HG03060 (cell line): Measurements from ENCODE around the gene PPY.
"Not testable (repeated sequence)": the region's sequence is repeated elsewhere in the genome, so short reads cannot be mapped to it uniquely, and the experiment has no call there.

Source experiments
- ATAC-seq: cut with Tn5 transposase; IDR thresholded peaks from one replicate; pipeline ENCODE4 v1.9.1; 2021; ENCODE audit warnings: low read depth, moderate number of reproducible peaks; ENCODE audit not compliant: unreplicated experiment

The PPY gene, protein sequence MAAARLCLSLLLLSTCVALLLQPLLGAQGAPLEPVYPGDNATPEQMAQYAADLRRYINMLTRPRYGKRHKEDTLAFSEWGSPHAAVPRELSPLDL

DNA sequence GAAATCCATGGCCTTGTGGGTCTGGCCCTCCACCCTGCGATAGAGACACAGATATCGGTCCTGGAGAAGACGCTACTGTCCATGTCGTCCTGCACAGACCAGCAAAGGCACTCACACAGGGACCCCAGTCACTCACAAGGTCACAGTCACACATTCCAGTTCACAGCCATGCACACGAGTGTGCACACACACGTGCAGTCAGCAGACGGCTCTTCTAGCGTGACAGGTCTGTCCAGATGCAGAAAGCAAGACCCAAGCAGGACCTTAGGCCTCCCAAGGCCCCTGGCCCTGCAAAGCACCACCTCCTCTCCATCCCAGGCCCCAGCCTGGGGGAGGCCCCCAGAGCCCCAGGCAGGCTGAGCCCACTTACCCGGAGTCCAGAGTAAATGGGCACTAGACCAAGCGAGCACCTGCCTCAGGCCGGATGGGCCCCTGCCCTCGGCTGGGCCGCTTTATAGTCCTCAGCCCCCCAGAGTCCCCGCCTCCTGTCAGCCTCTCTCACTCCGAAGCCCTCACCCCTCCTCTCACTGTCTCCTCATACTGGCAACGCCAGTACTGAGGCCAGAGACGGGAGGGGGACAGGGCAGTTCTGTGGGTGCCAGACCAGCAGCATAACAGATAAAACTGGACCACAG is at the start of gene PPY:
PPY (minus strand) TSS at position 426 of the 635 bp plus-strand sequence. CDS start 822 bp downstream, outside the sequence.
- ATAC-seq = no peak

- no peak for ATAC-seq
Measured at GRCh38 chr17:43988301-43988700, 46.0 kb upstream of the PPY start.

DNA sequence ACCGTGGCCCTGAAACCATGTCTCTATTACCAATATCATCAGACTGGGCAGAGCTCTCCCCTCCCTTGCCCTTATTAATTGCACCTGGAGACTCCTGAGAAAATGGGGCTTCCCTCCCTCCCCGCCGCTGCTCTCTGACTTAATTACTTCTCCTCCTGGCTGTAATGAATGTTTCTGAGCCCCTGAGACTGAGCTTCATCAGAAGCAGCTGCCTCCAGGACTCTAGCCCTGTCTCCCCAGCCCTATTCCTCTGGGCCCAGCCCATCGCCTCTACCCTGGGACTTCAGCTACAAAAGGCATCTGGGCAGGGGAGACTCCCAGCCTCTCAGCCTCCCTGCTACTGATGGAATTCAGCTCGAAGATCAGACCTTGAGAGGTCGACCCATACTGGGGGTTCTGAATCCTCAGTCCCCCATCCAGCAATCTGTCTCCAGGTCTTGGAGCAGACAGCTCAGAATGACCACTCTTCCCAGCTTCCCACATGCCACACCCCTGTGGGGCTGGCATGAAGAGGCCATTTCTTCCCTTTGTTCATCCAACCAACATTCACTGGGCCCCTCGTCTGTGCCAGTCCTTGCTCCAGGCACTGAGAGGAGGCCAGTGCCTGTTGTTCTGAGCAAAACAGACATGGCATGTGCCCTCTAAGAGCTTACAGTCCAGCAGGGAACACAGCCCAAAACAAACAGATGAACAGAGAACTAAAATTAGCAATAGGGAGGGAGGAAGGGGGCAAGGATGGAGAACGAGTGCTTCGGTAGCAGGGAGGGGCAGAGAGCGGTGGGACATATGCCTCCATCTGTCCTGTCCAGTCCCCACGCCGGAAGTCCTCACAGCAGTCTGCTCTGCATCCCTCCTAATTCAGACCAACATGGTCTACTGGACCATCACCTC is 45.1 kb upstream of the PPY start:
- no peak for ATAC-seq

- ATAC-seq = no peak
Measured at GRCh38 chr17:43986225-43986981, 44.1 kb upstream of the PPY start.

GRCh38 chr17:43984521-43984920 is 42.2 kb upstream of the PPY start:
- ATAC-seq = no peak

DNA sequence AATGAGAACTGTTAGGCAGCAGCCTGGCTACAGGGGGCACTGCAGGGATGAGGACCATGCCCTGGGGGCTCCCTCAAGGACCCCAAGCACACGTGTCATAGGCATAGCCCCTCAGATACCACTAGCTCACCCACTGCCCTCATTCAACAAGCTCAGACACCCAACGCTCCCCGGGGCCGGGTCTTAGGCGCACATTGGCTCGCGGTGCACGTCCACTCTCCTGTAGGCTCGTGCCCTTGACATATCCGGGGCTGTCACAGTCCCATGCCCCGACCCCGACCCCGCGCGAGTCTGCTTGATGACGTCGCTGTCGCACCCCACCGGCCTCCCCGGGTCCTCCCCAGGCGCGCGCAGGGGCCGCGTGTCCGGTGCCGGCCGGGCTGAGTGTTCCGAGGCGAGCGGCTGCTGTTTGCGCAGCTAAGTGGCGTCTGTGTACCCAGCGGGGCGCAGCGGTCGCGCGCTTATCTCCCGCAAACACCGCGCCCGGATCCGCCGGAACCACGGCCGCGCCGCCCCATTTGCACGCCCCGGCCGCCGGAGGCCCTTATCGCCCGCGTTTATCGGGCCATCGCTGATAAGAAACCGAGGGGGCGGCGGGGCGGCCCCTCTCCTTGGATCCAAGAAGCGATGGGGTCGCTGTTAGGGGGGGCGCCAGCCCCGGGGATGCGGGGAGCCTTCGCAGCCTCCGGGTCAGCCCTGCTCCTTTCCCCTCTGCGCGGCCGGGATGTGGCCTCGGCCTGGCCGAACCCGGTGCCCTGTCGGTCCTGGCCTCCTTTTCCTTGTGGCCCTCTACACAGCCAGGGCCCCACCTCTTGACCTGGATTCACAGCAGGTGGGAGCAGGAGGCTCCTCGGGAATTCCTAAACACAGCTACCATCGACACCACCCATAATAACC is 41.5 kb upstream of the PPY start:
- no peak for ATAC-seq

DNA sequence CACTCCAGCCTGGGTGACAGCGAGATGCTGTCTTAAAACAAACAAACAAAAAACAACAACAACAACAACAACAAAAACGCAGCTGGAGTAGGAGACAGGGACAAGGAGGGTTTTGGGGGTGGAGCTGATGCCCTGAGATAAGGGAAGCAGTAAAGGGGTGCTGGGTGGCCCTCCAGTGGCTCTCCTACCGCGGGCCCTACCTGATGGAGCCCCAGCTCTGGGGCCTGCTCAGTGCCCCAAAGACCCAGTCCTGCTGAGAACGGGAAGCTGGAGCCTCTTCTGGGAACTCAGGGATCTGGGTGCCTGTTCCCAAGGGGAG is 40.9 kb upstream of the PPY start:
- no peak for ATAC-seq

DNA sequence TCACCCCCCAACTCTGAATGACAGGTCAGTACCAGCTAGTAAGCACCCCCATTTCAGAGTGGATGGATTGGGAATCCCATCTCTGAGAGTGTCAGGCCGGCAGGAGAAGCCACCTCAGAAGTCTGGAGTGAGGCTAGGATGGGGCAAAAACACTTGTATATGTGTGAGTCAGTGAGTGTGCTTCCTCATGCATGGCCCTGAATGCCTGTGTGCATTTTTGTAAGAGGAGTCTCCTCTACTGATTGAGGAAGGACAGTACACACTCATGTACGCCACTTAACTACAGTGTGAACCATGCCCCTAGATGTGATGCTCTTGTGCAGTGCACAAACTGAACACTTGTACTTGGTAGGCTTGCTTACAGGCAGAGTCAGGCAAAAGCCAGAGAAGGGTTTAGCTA is 39.9 kb upstream of the PPY start:
- no peak for ATAC-seq

DNA sequence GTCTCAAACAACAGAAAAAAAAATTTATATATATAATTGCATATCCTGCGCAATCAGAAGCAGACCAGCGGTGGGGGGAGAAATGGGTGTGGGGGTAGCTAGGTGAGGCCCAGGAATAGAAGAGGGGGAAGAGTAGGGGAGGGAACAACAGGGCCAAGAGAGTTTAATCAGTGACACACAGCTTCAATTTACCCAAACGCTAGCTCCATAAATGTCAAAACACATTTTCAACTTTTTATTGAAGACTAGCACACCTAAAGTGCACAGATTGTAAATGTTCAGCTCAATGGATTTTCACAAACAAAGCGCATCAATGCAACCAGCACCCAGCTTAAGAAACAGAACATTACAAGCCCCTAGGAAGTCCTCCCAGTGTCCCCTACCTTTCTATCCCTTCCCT is 37.4 kb upstream of the PPY start:
- ATAC-seq = no peak

- no peak for ATAC-seq
Measured at GRCh38 chr17:43979011-43979410, 36.7 kb upstream of the PPY start.

DNA sequence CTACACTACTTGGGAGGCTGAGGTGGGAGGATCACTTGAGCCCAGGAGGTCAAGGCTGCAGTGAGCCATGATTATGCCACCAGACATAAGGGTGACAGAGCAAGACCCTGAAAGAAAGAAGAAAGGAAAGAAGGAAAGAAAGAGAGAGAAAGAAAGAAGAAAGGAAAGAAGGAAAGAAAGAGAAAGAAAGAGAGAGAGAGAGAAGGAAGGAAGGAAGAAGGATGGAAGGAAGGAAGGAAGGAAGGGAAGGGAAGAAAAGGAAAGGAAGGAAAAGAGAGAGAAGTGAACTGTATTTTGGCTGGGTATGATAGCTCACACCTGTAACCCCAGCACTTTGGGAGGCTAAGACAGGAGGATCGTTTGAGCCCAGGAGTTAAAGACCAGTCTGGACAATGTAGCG is 35.8 kb upstream of the PPY start:
- ATAC-seq = no peak

GRCh38 chr17:43976963-43977837 is 34.9 kb upstream of the PPY start:
- no peak for ATAC-seq

DNA sequence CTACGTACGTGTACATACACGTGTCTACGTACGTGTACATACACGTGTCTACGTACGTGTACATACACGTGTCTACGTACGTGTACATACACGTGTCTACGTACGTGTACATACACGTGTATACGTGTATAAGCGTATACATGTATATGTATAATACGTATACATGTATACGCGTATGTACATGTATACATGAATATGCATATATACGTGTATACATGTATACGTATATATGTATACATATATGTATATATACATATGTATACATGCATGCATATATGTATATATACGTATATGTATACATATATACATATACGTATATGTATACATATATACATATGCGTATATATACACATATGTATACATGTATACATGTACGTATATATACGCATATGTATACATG is 33.6 kb upstream of the PPY start:
- no peak for ATAC-seq

- ATAC-seq = no peak
Measured at GRCh38 chr17:43974382-43975266, 32.3 kb upstream of the PPY start.

GRCh38 chr17:43972444-43973212 is 30.4 kb upstream of the PPY start:
- not testable (repeated sequence) for ATAC-seq

- not testable (repeated sequence) for ATAC-seq
Measured at GRCh38 chr17:43971436-43971835, 29.2 kb upstream of the PPY start.

GRCh38 chr17:43970366-43970765 is 28.1 kb upstream of the PPY start:
- no peak for ATAC-seq
